NCI-H1105 treated with DMSO at 0.1 percent for 48 hours (cell line): ENCODE results near the gene SEC61A1.

Source experiments
- DNase-seq: peaks from one replicate; lab custom pipeline; 2025; lab: John Stamatoyannopoulos, UW

SEC61A1 gene

GRCh38 chr3:128113817-128114794 lies 61.9 kb downstream of the SEC61A1 start:
- no peak for DNase-seq
